ENCODE data around the gene ZFHX3. TPM values are rescaled to one million over a fixed set of nuclear protein-coding genes. Genes with fewer than 3 reads are reported as not detected.

Gene ZFHX3
- total and polyA plus RNA-seq, 9 of the 15 experiments (the other 6 are each of a cell fraction or from before 2014, with no cell fraction given): 0.01 to 0.23 (median 0.06) TPM; not detected in 4

- in situ Hi-C loops (cut with MboI): no loop called here
- ChIA-PET CTCF (ENCODE audit: low intra/inter-chr PET ratio) (no interaction called here), POLR2A (interaction anchor here (1.0 kb wide), 1 partner anchor 119 kb away, joined by 3 read pairs; no protein-coding TSS in a partner anchor)
- no peaks in the 10 kb centered on the region for H4K20me1 ChIP-seq (replicated peaks; ENCODE audit: control insufficient read depth, insufficient read depth, low read length)
- FAIRE-seq: no peak
- no peaks in the 10 kb centered on the region for H3K36me3 ChIP-seq (ENCODE audit: control insufficient read depth, insufficient read depth, low read length)
- WGBS (ENCODE audit: insufficient coverage, low coverage, missing lambda C conversion rate): 10% methylated on average over 9 of the region's 9 CpGs
- no peak overlapping the region for H3K4me3 ChIP-seq
- intact Hi-C loops (cut with micrococcal nuclease): loop anchor here (5.0 kb wide), 1 partner anchor 346 kb away; no protein-coding TSS in a partner anchor
- H3K9ac ChIP-seq (ENCODE audit: insufficient read depth in 1 of 2, low read depth in 2 of 2, low read length in 2 of 2): no peak overlapping the region
- DNase-seq (ENCODE audit: extremely low read depth in 1 of 4, low spot score in 3 of 4): no peak
- peaks cover 12 to 59% of the 10 kb centered on the region in 2 experiments; a peak in 4 of 5 replicates for H3K27me3 ChIP-seq (ENCODE audit: control insufficient read depth in 2 of 2, insufficient read depth in 2 of 2, low read length in 2 of 2)
- peaks cover 0 to 5% of the 10 kb centered on the region in 2 experiments; a peak in 1 of 5 replicates for H3K4me1 ChIP-seq (replicated peaks in 1 of 2; ENCODE audit: control insufficient read depth in 2 of 2, insufficient read depth in 2 of 2, low read length in 2 of 2)
- TF ChIP-seq BRD4 (IDR thresholded peaks at IDR 0.05) (no peak), CHAMP1 (IDR thresholded peaks at IDR 0.05) (no peak), KDM1A (IDR thresholded peaks at IDR 0.05) (no peak), ZNF407 (IDR thresholded peaks at IDR 0.05; ENCODE audit: low read depth) (no peak), HDAC3 (IDR thresholded peaks at IDR 0.05; ENCODE audit: borderline replicate concordance, partially characterized antibody) (no peak), ZNF512 (tag; IDR thresholded peaks at IDR 0.05) (no peak)
- no peak overlapping the region for H2AFZ ChIP-seq (ENCODE audit: low read depth, low read length)
- BruUV-seq (replicated peaks): no TSS peak
- no peak for ATAC-seq
- no peaks in the 10 kb centered on the region for H3K79me2 ChIP-seq (ENCODE audit: control insufficient read depth, insufficient read depth, low read length)
- H3K27ac ChIP-seq (ENCODE audit: extremely low read depth, low read depth, low read length): no peak overlapping the region
- no peaks in the 10 kb centered on the region for H3K9me3 ChIP-seq (replicated peaks; ENCODE audit: control insufficient read depth, insufficient read depth, low read depth, low read length)
- H3K4me2 ChIP-seq (ENCODE audit: insufficient read depth, low read length): no peak overlapping the region
- no peaks in the 10 kb centered on the region for H3K9me1 ChIP-seq (ENCODE audit: control insufficient read depth, insufficient read depth, low read length)
These were observed 199.9 kb downstream of the ZFHX3 start for GRCh38 chr16:72848028-72848400.

All from K562 (cell line).